ENCODE results near the gene SIN3B. TPM values are rescaled to one million over a fixed set of nuclear protein-coding genes. Genes with fewer than 3 reads are reported as not detected.

SIN3B gene
- total and polyA plus RNA-seq, 12 donors, result 22.8 to 133 (median 35.9) TPM

- TF ChIP-seq POLR2A (IDR thresholded peaks at IDR 0.05), result no peak
- TF ChIP-seq, protein P1, sequence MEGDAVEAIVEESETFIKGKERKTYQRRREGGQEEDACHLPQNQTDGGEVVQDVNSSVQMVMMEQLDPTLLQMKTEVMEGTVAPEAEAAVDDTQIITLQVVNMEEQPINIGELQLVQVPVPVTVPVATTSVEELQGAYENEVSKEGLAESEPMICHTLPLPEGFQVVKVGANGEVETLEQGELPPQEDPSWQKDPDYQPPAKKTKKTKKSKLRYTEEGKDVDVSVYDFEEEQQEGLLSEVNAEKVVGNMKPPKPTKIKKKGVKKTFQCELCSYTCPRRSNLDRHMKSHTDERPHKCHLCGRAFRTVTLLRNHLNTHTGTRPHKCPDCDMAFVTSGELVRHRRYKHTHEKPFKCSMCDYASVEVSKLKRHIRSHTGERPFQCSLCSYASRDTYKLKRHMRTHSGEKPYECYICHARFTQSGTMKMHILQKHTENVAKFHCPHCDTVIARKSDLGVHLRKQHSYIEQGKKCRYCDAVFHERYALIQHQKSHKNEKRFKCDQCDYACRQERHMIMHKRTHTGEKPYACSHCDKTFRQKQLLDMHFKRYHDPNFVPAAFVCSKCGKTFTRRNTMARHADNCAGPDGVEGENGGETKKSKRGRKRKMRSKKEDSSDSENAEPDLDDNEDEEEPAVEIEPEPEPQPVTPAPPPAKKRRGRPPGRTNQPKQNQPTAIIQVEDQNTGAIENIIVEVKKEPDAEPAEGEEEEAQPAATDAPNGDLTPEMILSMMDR (IDR thresholded peaks at IDR 0.05), result no peak
- intact Hi-C loops (cut with DNase I), result no loop called here
- H3K36me3 ChIP-seq (replicated peaks in 1 of 2), result no peaks in the 10 kb centered on the region
- no peak overlapping the region for H3K27ac ChIP-seq
- DNase-seq, result no peak
- no peaks in the 10 kb centered on the region for H3K9me3 ChIP-seq (replicated peaks in 1 of 3)
- H3K4me1 ChIP-seq (replicated peaks in 1 of 2), result no peaks in the 10 kb centered on the region
- no peaks in the 10 kb centered on the region for H3K27me3 ChIP-seq
- 53 to 88% (median 69%) methylated on average over 1 of the region's 1 CpG for WGBS, 4 donors
- no peak overlapping the region for H3K4me3 ChIP-seq
These were observed 93.4 kb downstream of the SIN3B start for GRCh38 chr19:16922592-16922934.

DNA sequence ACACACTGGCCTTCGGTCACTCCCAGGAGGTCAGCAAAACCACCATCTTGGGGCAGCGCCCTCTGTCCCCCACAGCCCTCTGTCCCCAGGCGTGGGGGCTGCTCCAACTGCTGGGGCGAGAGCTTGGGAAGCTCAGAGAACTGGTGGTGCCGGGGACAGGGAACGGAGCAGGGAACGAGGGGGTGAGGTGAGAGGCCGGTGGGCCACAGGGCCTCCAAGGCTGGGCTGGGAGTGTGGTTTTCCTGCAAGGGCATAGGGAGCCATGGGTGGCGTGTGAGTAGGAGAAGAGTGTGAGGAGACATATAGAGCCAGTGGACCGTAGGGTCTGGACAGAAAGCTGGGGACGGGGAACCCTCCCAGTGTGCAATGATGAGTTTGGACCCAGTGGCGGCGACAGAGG, 93.8 kb downstream of the SIN3B start:
- H3K4me3 ChIP-seq, result no peak overlapping the region
- H3K27me3 ChIP-seq, result no peaks in the 10 kb centered on the region
- H3K4me1 ChIP-seq (replicated peaks in 1 of 2), result no peaks in the 10 kb centered on the region
- TF ChIP-seq POLR2A (IDR thresholded peaks at IDR 0.05), result no peak
- TF ChIP-seq, protein P1 (IDR thresholded peaks at IDR 0.05), result no peak
- H3K36me3 ChIP-seq (replicated peaks in 1 of 2), result no peaks in the 10 kb centered on the region
- WGBS, 4 donors, result 88 to 96% (median 90%) methylated on average over 8 to 13 of the region's 13 CpGs
- H3K9me3 ChIP-seq (replicated peaks in 1 of 3), result no peaks in the 10 kb centered on the region
- no peak overlapping the region for H3K27ac ChIP-seq
- intact Hi-C loops (cut with DNase I), result no loop called here
- no peak for DNase-seq

- H3K9me3 ChIP-seq (replicated peaks in 1 of 3), result no peaks in the 10 kb centered on the region
- H3K4me3 ChIP-seq, result no peak overlapping the region
- no peaks in the 10 kb centered on the region for H3K27me3 ChIP-seq
- TF ChIP-seq, protein P1 (IDR thresholded peaks at IDR 0.05), result no peak
- no peak for TF ChIP-seq POLR2A (IDR thresholded peaks at IDR 0.05)
- H3K36me3 ChIP-seq (replicated peaks in 1 of 2), result no peaks in the 10 kb centered on the region
- WGBS, 4 donors, result 86 to 95% (median 88%) methylated on average over 3 to 13 of the region's 13 CpGs
- no peak for DNase-seq
- H3K27ac ChIP-seq, result no peak overlapping the region
- no peaks in the 10 kb centered on the region for H3K4me1 ChIP-seq (replicated peaks in 1 of 2)
- intact Hi-C loops (cut with DNase I), result no loop called here
These were observed 98.7 kb downstream of the SIN3B start for GRCh38 chr19:16927883-16928282.

GRCh38 chr19:16928351-16928750, 99.2 kb downstream of the SIN3B start:
- DNase-seq, result no peak
- H3K9me3 ChIP-seq (replicated peaks in 1 of 3), result no peaks in the 10 kb centered on the region
- H3K4me1 ChIP-seq (replicated peaks in 1 of 2), result no peaks in the 10 kb centered on the region
- H3K36me3 ChIP-seq (replicated peaks in 1 of 2), result no peaks in the 10 kb centered on the region
- TF ChIP-seq, protein P1 (IDR thresholded peaks at IDR 0.05), result no peak
- TF ChIP-seq POLR2A (IDR thresholded peaks at IDR 0.05), result no peak
- H3K27me3 ChIP-seq, result no peaks in the 10 kb centered on the region
- H3K4me3 ChIP-seq, result no peak overlapping the region
- intact Hi-C loops (cut with DNase I), result no loop called here
- no peak overlapping the region for H3K27ac ChIP-seq
- WGBS, 4 donors, result 76 to 94% (median 84%) methylated on average over 2 of the region's 2 CpGs

Data from adrenal gland (tissue), 12 donors.